ENCODE measurements around the gene CATSPERZ. TPM values are rescaled to one million over a fixed set of nuclear protein-coding genes. Genes with fewer than 3 reads are reported as not detected.
A peak's percentile ranks its signal among the peaks of the same experiment; 100 is the strongest.

CATSPERZ gene
- total and polyA plus RNA-seq, 9 of the 15 experiments (the other 6 are each of a cell fraction or from before 2014, with no cell fraction given): 0.86 to 8.5 (median 3.5) TPM

- TF ChIP-seq ZBTB26 (CRISPR knock-in tag; IDR thresholded peaks at IDR 0.05): no peak
These were observed 47.9 kb upstream of the CATSPERZ start (continued) for GRCh38 chr11:64252003-64252872.

GRCh38 chr11:64253043-64253442, 47.1 kb upstream of the CATSPERZ start:
- ChIA-PET CTCF (ENCODE audit: low intra/inter-chr PET ratio) (no interaction called here), POLR2A (interaction anchor here (0.6 to 1.1 kb wide), 2 partner anchors 8 to 17 kb away, joined by 3 to 5 read pairs; no protein-coding TSS in a partner anchor)
- no peak overlapping the region for H3K27ac ChIP-seq (ENCODE audit: extremely low read depth, low read depth, low read length)
- no peak overlapping the region for H2AFZ ChIP-seq (ENCODE audit: low read depth, low read length)
- H3K36me3 ChIP-seq (ENCODE audit: control insufficient read depth, insufficient read depth, low read length): peaks cover 42% of the 10 kb centered on the region; the same call in 2 of the 3 replicates
- DNase-seq (ENCODE audit: extremely low read depth in 1 of 4, low spot score in 3 of 4): no peak
- FAIRE-seq: no peak
- peaks cover 7% of the 10 kb centered on the region for H4K20me1 ChIP-seq (replicated peaks; ENCODE audit: control insufficient read depth, insufficient read depth, low read length)
- H3K9me3 ChIP-seq (replicated peaks; ENCODE audit: control insufficient read depth, insufficient read depth, low read depth, low read length): no peaks in the 10 kb centered on the region
- peaks cover 27% of the 10 kb centered on the region for H3K79me2 ChIP-seq (ENCODE audit: control insufficient read depth, insufficient read depth, low read length)
- no peaks in the 10 kb centered on the region for H3K27me3 ChIP-seq (ENCODE audit: control insufficient read depth in 2 of 2, insufficient read depth in 2 of 2, low read length in 2 of 2)
- in situ Hi-C loops (cut with MboI) (no loop called here), intact Hi-C loops (cut with micrococcal nuclease) (no loop called here)
- H3K9ac ChIP-seq (ENCODE audit: insufficient read depth in 1 of 2, low read depth in 2 of 2, low read length in 2 of 2): peak overlapping the region in 1 of 2 experiments; percentile 95; a peak in 2 of 4 replicates
- H3K4me3 ChIP-seq: no peak overlapping the region
- H3K4me2 ChIP-seq (ENCODE audit: insufficient read depth, low read length): no peak overlapping the region
- peaks cover 25 to 79% of the 10 kb centered on the region in 2 experiments for H3K4me1 ChIP-seq (replicated peaks in 1 of 2; ENCODE audit: control insufficient read depth in 2 of 2, insufficient read depth in 2 of 2, low read length in 2 of 2)
- 77% methylated on average over 8 of the region's 8 CpGs for WGBS (ENCODE audit: insufficient coverage, low coverage, missing lambda C conversion rate)
- ATAC-seq: no peak
- TF ChIP-seq HDAC1 (IDR thresholded peaks at IDR 0.05): no peak
- peak; percentile 63; the same call in 1 of the 2 replicates for TF ChIP-seq BCOR (IDR thresholded peaks at IDR 0.05)
- TF ChIP-seq RB1 (IDR thresholded peaks at IDR 0.05; ENCODE audit: low read depth): 0 out of 2 replicates have a peak, but pooled peaks have one; percentile 4
- peak; percentile 20 to 23; a peak in 1 of 4 replicates for TF ChIP-seq KDM1A (IDR thresholded peaks at IDR 0.05)
- TF ChIP-seq PREB (CRISPR knock-in tag; IDR thresholded peaks at IDR 0.05): no peak
- BruUV-seq (replicated peaks): TSS peak; percentile 58
- H3K9me1 ChIP-seq (ENCODE audit: control insufficient read depth, insufficient read depth, low read length): no peaks in the 10 kb centered on the region
